ENCODE measurements around the gene ZNF624.
"Not testable (repeated sequence)": the region's sequence is repeated elsewhere in the genome, so short reads cannot be mapped to it uniquely, and the experiment has no call there.

The ZNF624 gene

DNA sequence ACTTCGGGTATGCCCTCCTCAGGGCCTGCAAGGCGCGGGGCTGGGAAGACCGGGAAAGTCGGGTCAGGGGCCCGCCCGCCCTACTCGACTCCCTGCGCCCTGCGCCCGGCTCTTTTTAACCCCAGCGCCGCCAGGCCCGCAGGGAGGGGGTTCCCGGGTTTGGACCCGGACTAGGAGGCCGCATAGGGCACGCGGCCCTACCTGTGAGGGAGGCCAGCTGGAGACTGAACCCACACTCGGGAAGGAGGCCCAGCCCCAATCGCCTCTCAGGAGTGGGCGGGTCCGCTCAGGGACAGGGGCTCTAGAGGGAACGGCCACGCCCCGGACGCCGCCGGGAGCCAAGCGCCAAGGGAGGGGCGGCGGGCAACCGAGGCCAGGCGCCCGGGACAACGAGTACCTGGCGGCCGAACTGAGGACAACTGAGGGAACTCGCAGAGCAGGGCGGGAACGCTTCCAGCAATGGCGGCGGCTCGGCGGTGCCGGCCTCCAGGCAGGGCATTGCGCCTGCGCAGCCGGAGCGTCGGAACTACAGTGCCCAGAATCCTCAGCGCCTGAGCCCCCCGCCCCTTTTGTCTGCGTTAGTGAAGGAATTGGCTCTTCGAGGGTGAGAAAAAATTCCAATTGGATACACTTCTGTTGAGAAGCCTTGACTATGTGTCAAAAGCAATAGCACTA, at the start of gene ZNF624:
TSS of gene ZNF624 (minus strand) at position 484 of the 675 bp plus-strand sequence.
- peak; percentile 73 for DNase-seq

- DNase-seq, result not testable (repeated sequence)
Measured at GRCh38 chr17:16697603-16698002, 44.0 kb upstream of the ZNF624 start.

- DNase-seq, result not testable (repeated sequence)
Measured at GRCh38 chr17:16690447-16690846, 36.8 kb upstream of the ZNF624 start.

DNA sequence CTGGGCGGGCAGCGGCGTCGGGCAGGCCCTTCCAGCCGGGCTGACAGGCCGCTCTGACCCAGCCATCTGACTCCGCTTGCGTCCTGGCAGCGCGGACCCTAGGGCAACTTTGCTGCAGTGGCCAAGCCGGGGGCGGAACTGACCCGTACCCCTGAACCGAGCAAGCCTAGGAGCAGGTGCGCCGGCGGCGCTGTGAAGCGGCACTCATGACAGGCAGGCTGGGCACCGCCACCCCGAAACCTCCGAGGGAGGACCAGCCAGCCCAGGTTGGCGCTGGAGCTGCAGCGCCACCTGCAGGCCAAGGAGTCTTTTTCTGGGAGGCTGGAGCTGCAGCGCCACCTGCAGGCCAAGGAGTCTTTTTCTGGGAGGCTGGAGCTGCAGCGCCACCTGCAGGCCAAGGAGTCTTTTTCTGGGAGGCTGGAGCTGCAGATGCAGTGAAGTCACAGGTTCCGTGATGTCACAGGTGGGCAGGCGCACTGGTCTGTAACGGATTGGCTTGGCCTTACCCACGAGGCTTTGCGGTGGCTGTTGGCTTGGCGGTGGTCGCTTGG, 36.2 kb upstream of the ZNF624 start, which contains the start of gene CCDC144A:
TSS of gene CCDC144A (plus strand) at position 511 of the 551 bp plus-strand sequence. CDS start 160 bp downstream, outside the sequence.
- DNase-seq, result not testable (repeated sequence)

DNA sequence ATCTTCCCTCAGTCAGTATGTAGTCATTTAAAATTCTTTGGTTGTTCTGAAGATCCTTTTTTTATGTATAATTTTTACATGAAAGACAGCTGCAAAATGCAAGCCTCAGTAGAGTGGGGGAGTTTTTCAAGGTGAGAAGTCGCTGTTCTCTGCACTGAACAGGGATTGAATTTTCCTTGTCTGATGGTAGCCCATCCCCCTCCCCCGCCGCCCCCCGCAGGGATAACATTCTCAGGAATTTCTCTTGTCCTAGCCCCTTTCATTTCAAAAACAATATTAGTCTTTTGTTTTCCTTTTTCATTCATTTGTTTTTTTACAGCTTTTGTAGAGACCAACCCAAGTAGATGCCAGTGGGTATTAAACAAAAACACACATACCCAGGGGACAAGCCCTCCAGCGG, 33.5 kb upstream of the ZNF624 start:
- not testable (repeated sequence) for DNase-seq

GRCh38 chr17:16686019-16686418, 32.4 kb upstream of the ZNF624 start:
- DNase-seq, result not testable (repeated sequence)

GRCh38 chr17:16683290-16684138, 29.9 kb upstream of the ZNF624 start:
- DNase-seq, result not testable (repeated sequence)

DNA sequence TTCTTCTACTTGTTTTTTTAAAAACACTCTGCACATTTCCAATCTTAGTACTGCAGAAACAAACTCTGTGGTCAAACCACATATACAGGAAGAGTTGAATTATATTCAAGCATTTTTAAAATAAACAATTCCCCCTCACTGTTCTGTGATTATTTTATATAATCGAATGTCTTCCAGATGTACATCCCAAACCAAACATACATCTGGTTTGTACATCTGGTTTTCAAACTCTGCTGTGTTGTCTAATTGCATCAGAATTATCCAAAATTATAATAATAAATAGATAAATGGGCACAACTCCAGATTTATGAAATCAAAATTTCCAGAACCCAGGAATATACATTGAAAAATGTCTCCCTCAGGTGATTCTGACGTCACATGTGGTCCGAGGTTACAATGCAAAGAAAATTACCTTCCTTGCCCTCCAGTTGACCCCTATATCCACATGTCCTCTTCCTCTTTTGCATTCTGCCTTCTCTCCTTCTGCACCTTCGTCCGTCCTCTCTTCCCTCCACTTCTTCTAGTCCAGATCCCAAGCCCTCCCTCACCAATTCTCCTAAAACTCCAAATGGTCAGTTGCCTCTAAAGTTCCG, 23.1 kb upstream of the ZNF624 start:
- no peak for DNase-seq

DNA sequence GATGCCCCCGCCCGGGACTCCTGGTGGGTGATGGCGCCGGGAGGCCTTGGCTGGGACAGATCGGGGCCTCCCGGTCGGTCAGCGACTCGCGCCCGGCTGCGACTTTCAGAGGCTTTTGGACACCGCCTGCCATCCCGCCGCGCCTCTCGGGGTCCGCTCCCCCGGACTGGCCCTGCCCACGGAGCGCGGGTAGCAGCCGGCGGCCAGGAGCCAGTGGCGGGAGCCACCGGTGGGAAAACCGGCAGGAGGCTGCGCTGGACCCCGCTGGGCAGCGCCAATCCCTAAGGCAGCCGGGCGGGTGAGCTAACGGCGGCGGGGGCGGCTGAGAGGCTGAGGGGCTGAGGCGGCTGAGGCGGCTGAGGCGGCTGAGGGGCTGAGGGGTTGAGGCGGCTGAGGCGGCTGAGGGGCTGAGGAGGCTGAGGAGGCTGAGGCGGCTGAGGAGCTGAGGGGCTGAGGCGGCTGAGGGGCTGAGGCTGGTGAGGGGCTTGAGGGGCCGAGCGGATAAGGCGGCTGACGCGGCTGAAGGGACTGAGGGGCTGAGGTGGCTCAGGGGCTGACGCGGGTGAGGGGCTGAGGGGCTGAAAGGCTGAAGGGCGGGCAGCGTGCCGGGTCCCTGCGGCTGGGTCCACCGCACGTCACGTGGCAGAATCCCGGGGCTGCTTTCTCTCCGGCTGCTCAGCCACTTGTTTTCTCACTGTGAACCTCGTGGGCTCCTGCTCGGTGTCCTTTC, 13.4 kb upstream of the ZNF624 start:
- DNase-seq, result peak; percentile 1

DNA sequence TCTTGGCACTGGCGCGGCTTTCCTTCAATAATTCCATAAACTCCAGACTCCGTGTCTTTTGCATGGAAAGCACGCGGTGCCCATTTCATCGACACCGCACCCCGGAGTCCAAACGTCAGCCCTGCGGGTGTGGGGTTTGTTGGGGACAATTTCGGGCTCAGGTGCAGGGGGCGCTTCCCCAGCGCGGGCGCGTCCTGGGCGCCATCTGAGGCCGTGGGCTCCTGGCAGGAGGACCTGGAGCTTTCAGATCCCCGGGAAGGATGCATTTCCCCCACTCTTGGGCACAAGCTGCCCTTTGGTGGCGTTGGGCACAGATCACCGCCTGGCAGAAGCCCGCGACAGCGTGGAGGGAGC, 12.9 kb upstream of the ZNF624 start:
- not testable (repeated sequence) for DNase-seq

GRCh38 chr17:16662936-16663335, 9.3 kb upstream of the ZNF624 start:
- no peak for DNase-seq

DNA sequence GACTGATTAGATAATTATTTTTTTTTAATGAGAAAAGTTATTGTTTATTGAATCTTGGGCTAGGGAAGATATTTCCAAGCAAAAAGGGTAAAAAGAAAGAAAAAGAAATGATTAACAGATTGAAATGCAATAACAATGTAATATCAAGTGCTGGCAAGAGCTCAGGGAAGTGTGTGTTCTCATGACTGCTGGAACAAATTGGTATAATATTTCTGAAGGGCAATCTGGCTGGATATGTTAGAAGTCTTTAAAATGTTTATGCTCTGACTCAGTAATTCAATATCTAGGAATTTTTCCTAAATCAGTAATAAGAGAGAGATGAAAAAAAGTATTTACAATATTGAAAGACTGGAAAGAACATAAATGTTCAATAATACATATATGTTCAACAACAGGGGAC, 7.6 kb upstream of the ZNF624 start:
- no peak for DNase-seq

DNA sequence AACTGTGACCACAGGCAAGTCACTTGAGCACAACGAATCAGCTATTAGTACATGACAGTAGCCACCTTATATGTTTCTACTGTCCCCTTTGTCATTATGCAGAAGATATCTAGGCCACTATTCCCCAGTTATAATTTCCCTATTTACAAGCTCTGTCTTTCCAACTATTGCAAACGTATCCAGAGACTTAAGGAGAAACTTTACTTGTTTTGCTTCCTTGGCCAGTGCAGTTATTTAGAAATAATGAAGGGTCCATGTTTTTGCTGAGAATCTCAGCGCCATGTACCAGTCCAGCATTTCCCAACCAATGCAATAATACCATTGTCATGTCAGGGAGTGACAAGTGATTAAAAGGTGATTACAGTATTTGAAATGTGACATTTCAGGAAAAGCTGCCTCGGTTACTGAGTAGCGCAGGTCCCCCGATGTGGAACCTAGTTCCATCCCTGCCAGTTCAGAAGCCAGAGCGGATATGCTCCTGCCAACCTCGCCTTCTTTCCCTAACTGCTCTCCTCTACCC, 743 bp downstream of the ZNF624 start:
- DNase-seq, result no peak

DNA sequence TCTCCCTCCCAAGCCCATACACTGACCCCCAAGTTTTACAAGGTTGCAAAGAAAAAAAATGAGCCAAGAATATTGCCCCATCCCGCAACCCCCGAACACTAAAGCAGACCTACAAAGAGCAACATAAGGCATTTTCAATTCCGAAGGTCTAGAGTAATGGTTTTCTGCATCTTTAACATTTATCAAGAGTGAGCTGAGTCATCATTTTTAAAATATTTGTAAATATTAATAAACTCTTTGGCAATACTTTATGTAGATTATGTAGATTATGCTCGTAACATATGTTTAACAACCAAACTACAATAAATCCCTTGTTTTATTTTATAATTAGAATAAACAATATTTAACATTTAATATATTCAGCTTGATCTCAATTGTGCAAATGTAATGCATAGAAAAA, 1.4 kb downstream of the ZNF624 start:
- no peak for DNase-seq

DNA sequence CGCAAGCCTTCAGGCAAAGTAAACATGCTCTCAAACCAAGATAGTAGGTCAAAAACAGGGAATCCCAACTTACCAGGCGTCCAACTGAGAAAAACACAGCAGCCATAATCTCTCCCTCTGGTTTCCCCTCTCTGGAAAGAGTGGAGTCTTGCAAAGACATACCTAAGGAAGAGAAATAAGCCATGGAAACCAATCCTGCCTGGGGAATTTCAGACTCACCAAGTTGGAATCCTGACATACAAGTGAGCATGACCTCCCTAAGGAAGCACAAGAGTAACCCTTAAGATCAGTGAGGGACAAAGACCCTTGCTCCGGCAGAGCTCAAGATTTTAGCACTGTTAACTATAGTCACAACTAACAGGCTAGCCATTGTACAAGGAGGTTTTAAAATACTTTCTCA, 4.1 kb downstream of the ZNF624 start:
- no peak for DNase-seq

- DNase-seq, result no peak
Measured at GRCh38 chr17:16639438-16639837, 14.2 kb downstream of the ZNF624 start.

GRCh38 chr17:16623282-16623681, 30.4 kb downstream of the ZNF624 start:
- no peak for DNase-seq

GRCh38 chr17:16622540-16623277, 30.9 kb downstream of the ZNF624 start:
- no peak for DNase-seq

DNA sequence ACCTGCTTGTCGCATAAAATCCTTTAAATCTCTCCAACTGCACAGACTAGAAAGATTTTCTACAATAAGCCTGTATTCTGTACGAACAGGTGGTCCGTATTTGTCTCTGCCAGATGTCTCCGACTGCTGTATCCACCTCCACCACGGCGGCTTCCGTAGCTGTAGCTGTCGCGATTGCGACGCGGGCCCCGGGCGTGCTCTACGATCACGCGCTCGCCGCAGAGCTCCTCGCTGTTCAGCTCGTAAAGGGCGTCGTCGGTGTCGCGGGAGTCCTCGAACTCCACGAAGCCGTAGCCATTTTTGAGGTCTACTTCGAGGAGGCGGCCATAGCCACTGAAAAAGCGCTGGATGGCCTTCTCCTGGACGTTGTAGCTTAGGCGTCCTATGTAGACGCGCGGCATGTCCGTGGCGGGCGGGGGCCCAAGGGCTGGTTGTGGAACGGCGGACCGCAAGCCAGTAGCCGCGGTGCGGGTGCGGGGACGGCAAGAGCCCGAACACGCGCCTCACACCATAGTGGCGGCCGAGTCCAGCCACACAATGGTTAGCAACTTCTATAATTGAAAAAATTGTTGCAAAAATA, 36.1 kb downstream of the ZNF624 start:
- no peak for DNase-seq

DNA sequence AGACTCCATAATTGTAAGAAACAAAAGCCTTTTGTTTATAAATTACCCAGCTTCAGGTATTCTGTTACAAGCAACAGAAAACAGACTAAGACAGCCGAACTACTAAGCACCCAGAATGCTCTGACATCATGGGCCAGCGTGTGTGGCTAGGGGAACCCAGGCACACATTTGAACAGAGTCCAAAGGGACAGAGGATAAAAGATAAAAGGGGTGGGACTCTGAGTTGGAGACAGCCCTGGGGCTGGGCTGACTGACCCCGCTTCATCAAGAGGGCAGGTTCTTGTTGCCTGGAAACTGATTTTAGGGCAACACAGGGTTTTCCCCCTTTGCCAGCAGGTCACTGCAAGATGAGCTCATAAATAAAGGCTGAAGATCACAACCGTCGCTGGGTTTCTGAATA, 54.1 kb downstream of the ZNF624 start:
- DNase-seq, result no peak

DNA sequence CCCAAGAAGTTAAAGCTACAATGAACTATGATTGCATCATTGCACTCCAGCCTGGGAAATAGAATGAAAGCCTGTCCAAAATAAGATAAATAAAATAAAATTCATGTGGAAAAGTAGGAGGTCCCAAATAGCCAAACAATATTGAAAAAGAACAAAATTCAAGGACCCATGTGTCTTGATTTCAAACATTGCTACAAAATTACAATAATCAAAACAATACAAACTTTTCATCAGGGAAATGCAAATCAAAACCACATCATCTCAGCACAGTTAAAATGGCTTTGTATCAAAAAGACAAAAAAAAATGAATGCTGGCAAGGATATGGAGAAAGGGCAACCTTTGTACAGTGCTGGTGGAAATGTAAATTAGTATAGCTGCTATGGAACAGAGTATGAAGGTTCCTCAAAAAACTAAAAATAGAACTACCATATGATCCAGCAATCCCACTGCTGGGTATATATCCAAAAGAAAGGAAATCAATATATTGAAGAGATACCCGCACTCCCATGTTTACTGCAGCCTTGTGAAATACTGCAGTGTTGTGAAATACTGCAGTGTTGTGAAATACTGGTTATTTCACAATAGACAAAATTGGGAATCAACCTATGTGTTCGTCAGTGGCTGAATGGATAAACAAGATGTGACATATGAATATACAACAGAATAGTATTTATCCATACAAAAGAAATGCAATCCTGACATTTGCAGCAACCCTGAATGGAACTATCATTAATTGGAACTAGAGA, 60.1 kb downstream of the ZNF624 start:
- no peak for DNase-seq

All from NCI-H2107 (cell line).